NCI-H748 (cell line): Measurements from ENCODE around the gene KIAA1755.
A peak's percentile ranks its signal among the peaks of the same experiment; 100 is the strongest.

Source experiments
- DNase-seq: peaks from one replicate; lab custom pipeline; 2025; ENCODE audit not compliant: unreplicated experiment; lab: John Stamatoyannopoulos, UW

The KIAA1755 gene

GRCh38 chr20:38242848-38243708 is 17.5 kb downstream of the KIAA1755 start:
- DNase-seq = no peak

DNA sequence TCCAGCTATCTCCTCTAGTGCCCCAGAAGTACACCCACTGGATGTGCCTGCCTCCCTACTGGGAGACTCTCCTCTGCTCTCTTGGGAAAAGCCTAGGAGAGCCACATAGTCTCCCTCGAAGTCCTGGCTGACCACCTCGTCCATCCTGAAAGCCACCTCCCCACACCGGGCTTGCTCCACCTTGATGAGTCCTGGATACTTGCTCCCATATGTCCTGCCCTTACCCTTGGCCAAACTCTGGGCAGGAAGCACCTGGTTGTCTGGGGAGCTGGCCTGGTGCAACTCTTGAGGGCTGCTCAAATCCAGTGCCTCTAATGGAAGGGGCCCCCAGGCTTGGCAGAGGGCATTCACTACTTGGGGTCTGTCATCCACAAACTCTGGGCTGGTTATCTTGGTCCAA is 19.3 kb downstream of the KIAA1755 start:
- no peak for DNase-seq

- DNase-seq = no peak
These were observed 21.1 kb downstream of the KIAA1755 start for GRCh38 chr20:38239441-38239840.

DNA sequence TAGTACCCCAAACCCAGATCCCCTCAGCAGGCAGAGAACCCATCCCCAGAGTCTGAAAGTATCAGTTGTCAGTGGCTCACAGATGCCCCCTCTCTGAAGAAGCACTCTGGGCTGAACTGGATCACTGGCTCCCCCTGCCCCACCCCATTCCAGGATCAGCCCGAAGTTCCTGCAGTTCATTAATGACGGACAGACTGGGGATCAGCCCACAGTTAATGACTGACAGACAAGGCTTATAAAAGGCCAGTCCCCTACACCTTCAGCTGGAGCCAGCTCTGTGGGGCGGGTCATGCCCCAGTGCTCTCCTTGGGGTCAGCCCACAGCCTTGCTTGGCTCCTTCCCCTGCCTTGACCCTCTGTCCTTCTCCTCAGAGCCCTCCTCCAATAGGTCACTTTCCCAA is 21.7 kb downstream of the KIAA1755 start:
- no peak for DNase-seq

GRCh38 chr20:38237381-38237780 is 23.2 kb downstream of the KIAA1755 start:
- no peak for DNase-seq

- no peak for DNase-seq
These were observed 28.9 kb downstream of the KIAA1755 start for GRCh38 chr20:38231531-38232121.

- no peak for DNase-seq
These were observed 29.5 kb downstream of the KIAA1755 start for GRCh38 chr20:38230957-38231526.

GRCh38 chr20:38230253-38230551 is 30.3 kb downstream of the KIAA1755 start:
- DNase-seq = no peak

GRCh38 chr20:38229376-38230252 is 30.9 kb downstream of the KIAA1755 start:
- DNase-seq = peak; percentile 26

DNA sequence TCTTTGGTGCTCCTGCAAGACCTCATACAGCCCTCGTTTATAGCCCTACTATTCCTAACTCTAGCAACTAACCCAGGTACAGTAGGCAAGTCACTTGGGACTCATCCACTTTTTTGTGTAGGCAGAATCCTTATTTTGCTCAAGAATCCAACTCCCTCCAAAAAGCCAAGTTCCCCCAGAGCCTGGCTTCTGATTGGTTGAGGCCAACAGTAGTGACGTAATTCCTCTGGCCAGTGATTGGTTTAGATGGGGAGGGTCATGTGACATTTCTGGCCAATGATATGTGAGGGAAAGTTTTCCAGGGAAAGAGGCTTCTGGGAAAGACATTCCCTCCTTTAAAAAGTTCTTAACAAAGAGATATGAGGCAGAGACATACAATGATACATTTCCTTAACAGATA is 32.1 kb downstream of the KIAA1755 start:
- no peak for DNase-seq

GRCh38 chr20:38227420-38228360 is 32.8 kb downstream of the KIAA1755 start:
- no peak for DNase-seq

DNA sequence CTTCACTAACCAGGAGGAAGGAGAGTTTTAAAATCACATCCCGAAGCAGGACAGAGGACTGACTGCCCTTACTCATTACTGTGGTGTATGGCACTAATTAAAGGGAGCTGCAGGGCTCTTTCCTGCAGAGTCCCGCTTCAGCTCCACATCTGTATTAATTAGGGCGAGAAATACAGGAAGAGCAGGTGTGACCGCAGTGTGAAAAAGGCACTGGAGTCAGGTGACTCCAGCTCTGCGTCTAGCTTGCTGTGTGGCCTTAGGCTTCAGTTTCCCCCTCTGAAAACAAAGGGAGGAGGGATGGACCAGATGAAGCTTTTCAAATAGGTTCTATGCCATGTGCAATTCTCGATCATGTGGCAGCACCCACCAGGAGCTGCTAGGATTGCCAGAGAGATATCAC is 34.0 kb downstream of the KIAA1755 start:
- peak; percentile 61 for DNase-seq

- no peak for DNase-seq
These were observed 34.7 kb downstream of the KIAA1755 start for GRCh38 chr20:38225900-38226263.

GRCh38 chr20:38225240-38225899 is 35.2 kb downstream of the KIAA1755 start:
- no peak for DNase-seq

- no peak for DNase-seq
These were observed 36.0 kb downstream of the KIAA1755 start for GRCh38 chr20:38224531-38224930.

- no peak for DNase-seq
These were observed 36.8 kb downstream of the KIAA1755 start for GRCh38 chr20:38223743-38224100.

GRCh38 chr20:38222923-38223742 is 37.4 kb downstream of the KIAA1755 start:
- DNase-seq = no peak

DNA sequence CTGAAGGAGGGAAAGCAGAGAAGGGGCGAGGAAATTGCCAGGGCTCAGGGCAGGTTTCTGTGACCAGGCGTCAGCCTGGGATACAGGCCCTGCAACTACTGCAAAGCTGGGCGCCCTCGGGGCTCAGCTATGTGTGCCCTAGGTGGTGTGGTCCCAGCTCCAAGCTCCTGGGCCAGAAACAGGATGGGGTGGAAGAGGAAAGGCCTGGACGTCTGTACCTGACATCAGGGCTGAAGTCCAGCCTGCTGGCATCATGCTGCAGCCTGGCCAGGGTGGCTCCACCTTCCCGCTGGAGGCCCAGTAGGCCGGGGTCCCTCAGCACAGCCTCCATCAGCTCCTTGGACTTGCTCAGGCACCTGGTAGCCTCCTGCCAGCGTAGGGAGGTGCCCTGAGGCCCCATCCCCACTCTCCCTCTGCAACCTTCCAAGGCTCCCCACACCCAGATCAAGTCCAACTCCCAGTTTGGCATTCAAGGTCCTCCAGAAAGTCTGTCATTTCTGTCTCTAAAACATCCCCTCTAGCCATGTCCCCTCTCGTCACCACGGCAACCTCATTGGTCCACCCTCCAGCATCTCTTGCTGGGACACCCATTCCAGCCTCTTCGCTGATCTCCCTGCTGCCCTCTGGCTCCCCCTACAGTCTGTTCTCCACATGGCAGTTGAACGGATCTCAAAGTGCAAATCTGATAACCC is 38.2 kb downstream of the KIAA1755 start:
- peak; percentile 51 for DNase-seq
